AML-193 (cell line): ENCODE data around the gene ATOSA.

Experiments used
- DNase-seq, 2 experiments: peaks; one replicate each; lab custom pipeline; 2025; lab: John Stamatoyannopoulos, UW

ATOSA gene

DNA sequence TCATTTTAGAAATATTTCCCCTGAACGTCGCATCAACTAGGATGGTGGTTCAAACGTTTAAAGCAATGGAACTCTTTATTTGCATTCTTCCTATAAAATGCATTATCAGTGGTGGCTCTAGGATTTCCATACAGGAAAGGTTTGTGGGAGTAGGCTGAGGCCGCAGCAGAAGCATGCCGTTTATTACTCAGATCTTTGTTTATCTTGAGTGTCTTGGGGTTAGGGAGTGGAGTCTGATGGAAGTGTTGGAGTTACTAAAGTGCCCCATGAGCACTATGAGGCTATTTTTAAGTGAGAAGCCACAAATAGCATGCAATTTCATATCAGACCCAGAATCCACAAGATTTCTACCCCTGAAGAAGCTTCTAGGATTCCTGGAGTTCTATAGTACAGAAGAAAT, 26.2 kb downstream of the ATOSA start:
- no peak for DNase-seq

DNA sequence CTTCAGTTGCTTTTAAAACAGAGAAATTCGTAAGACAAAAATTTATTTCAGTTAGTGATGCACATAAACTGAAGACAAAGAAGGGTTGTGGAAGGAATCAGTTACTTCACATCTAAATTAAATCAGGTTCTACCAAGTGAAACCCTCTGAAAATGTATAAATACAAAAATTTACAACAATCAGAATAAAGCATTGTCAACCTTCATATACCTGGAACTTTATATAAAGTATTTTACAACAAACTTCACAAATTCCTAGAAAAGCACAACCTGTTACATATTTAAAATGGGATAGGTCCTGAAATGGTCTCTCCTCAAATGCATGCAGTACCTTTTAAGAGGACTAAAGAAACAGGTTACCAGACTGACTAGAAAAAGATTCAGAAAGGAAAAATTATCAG, 26.9 kb downstream of the ATOSA start:
- DNase-seq, result no peak

- no peak for DNase-seq
Observed at GRCh38 chr15:52651868-52652267, 27.3 kb downstream of the ATOSA start.

DNA sequence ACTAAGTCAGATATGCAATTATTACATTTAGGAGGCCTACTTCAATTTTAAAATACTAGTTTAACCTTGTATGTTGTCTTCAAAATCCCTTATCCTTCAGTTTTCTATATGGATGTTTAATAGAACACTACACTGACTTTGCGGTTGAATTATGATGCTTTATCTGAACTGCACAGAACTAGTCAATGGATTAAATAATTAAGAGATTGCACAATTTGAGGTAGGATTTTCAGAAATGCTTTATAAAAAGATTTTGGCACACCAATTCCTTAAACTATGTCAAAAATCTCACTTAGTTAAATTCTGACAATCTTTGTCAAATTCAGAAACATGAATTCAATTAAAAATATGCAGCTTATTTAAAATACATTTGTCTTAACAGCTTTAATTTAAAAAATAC, 28.1 kb downstream of the ATOSA start:
- no peak for DNase-seq

DNA sequence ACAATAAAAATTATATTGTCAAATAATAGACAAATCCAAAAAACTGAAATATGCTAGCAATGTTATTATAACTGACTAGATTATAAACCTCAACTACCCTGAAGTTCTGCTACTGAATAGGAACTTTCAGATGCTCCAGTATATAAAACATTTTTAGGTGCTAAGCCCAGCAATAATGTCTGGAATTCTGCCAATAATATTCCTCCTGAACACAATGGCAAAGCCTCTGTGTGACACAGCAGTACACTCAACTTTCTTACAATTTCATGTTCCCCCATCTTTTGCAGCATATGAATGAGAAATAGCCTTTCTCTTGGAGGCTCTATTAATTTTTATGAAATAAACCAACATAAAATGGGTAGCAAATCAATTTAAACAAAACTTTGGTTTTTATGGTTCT, 29.5 kb downstream of the ATOSA start:
- DNase-seq, result no peak

DNA sequence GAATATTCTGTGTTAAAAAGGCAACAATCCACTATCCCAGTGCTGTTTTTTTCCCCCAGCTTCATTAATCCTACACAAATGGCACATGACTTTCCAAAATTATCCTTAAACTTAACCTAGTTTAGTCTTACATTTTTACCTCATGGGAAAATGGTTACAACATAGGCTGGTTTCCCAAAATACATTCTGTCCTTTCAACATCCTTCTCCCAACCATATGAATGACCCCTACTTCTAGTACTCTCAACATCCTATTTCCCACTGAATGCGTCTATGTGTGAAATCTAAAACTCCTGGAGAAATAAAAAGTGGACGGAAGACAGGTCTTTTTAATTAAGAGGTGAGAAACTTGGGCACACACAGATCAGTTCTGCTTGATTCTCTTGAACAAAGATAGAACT, 33.3 kb downstream of the ATOSA start:
- no peak for DNase-seq

DNA sequence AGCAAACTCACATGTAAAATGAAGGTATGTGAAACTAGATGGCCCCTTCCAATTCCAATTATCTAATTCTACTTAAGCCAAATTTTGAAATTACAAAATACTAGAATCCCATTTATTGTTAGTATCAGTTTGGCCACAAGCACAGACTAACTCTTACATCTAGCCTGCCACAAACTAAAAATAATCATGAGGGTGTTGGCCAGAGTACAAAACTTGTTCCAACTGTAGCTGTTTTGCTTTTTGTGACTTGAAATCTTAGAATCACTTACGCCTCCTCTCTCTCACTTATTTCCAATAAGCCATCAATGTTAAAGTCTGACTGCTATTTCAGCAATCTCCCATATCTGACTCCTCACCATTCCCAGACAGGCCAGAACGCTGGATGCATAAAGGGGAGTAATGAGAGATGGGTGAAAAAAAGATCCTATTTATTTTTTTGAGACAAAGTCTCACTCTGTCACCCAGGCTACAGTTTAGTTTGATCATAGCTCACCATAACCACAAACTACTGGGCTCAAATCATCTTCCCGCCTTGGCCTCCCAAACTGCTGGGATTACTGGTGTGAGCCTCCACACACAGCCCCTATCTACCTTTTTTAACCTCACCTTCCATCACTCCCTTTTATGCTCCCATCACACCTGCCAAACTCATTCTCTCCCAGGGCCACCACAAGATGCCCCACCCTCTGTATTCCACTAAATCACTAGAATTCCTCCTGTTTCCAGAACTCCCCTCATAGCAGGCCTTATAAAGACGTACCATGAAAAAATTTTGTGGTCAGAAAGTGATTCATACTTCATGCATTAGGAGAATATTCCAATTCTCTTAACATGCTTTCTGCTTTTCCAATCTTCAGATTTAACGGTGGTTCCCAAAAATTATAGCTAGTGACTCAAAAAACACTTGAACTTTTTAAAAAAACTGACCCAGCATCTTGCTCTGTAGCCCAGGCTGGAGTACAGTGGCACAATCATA, 36.5 kb downstream of the ATOSA start:
- DNase-seq, result no peak

DNA sequence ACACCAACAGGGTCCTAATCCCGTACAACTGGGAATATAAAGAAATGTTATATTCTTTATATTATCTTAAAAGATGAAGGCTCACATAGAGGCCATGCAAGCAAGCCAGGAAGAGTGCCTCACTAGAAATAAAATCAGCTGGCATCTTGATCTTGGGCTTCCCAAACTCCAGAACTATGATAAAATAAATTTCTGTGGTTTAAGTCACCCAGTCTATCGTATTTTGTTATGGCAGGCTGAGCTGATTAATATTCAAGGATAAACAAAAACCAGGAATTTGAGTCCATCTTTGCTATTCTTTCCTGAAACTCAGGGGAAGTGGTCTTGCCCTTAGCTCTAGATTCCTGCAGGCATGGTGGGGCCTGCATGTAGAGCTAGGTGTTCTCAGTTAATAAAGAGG, 42.7 kb downstream of the ATOSA start:
- DNase-seq, result no peak

DNA sequence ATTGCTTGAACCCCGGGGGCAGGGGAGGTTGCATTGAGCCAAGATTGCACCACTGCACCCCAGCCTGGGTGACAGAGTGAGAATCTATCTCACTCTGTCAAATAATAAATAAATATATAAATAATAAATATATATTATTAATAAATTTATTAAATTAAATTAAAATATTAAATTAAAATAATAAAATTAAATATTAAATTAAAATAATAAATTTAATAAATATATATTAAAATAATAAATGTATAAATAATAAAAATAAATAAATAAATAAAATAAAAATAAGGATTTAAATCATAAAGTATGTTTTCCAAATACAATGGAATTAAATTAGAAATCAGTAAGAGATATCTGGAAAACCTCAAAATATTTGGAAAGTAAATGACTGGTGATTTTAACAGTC, 43.3 kb downstream of the ATOSA start:
- no peak for DNase-seq
